Esophagus muscularis mucosa (tissue), 4 donors: Measurements from ENCODE around the gene LPXN. TPM values are rescaled to one million over a fixed set of nuclear protein-coding genes. Genes with fewer than 3 reads are reported as not detected.

Experiments
- DNase-seq: peaks from one replicate; pipeline ENCODE4 v3.0.0-alpha.2; 2017; ENCODE audit errors: extremely low spot score
- H3K27ac ChIP-seq, 4 donors: fragments of 200-600 bp; sonication (generic); replicated peaks in 1 of 4; 1 replicate in 3 of 4; 2 replicates in 1 of 4; pipeline ENCODE4 v1.5.1; 2016 to 2019; ENCODE audit warnings: mild to moderate bottlenecking in 1 of 4
- H3K27me3 ChIP-seq, 4 donors: fragments of 200-600 bp; sonication (generic); one replicate each; pipeline versions ENCODE4 v1.5.1 to v1.6.0; 2016 to 2019
- H3K36me3 ChIP-seq, 4 donors: fragments of 200-600 bp; sonication (generic); one replicate each; pipeline ENCODE4 v1.5.1; 2016 to 2019
- H3K4me1 ChIP-seq, 4 donors: fragments of 200-600 bp; sonication (generic); one replicate each; pipeline ENCODE4 v1.5.1; 2016 to 2019
- H3K4me3 ChIP-seq, 4 donors: fragments of 200-600 bp; sonication (generic); 1 replicate in 2 of 4; 2 replicates in 2 of 4; pipeline ENCODE4 v1.5.1; 2016 to 2019; ENCODE audit warnings: mild to moderate bottlenecking in 4 of 4, moderate library complexity in 1 of 4
- H3K9me3 ChIP-seq, 4 donors: fragments of 200-600 bp; sonication (generic); 1 replicate in 3 of 4; 2 replicates in 1 of 4; pipeline ENCODE4 v1.5.1; 2016 to 2019
- EP300 ChIP-seq: sonication (generic); formaldehyde crosslinking; IDR thresholded peaks from one replicate; pipeline ENCODE4 v1.6.1; 2017; ENCODE audit warnings: antibody characterized with exemption
- POLR2A ChIP-seq: fragments of 450-650 bp; IDR thresholded peaks from one replicate; pipeline ENCODE4 v1.6.1; 2017; ENCODE audit warnings: antibody characterized with exemption, moderate library complexity, mild to moderate bottlenecking, low read depth
- POLR2AphosphoS5 ChIP-seq, 2 donors: sonication (generic); formaldehyde crosslinking; IDR thresholded peaks; one replicate each; pipeline ENCODE4 v1.6.1; 2017; ENCODE audit warnings: antibody characterized with exemption in 2 of 2
- WGBS: methylation state at CpG from one replicate; pipeline ENCODE4 v1.1.5; 2018; 5-methylcytosine and 5-hydroxymethylcytosine counted together
- intact Hi-C: fragments of 100-400 bp; cut with DNase I; formaldehyde crosslinking; loops from one replicate; pipeline ENCODE4 v1.15.1; 2023
- total RNA-seq, 4 donors: library from RNA; depleted of rRNA; stranded (reverse); fragments of >200 nt; gene quantifications; one replicate each; pipeline versions ENCODE4 v1.1.0 to v1.2.1, GENCODE V29; 2016
- TF ChIP-seq, protein P1 (sequence below), 3 experiments: fragments of 200-600 bp in 2 of 3; fragments of 450-650 bp in 1 of 3; sonication (generic) in 2 of 3; IDR thresholded peaks; one replicate each; pipeline ENCODE4 v1.5.1; 2017 to 2019; ENCODE audit warnings: antibody characterized with exemption in 3 of 3, mild to moderate bottlenecking in 2 of 3, moderate library complexity in 1 of 3

Gene LPXN
- total RNA-seq, 4 donors from 2014 or later: 4.1 to 9.6 (median 7.2) TPM

DNA sequence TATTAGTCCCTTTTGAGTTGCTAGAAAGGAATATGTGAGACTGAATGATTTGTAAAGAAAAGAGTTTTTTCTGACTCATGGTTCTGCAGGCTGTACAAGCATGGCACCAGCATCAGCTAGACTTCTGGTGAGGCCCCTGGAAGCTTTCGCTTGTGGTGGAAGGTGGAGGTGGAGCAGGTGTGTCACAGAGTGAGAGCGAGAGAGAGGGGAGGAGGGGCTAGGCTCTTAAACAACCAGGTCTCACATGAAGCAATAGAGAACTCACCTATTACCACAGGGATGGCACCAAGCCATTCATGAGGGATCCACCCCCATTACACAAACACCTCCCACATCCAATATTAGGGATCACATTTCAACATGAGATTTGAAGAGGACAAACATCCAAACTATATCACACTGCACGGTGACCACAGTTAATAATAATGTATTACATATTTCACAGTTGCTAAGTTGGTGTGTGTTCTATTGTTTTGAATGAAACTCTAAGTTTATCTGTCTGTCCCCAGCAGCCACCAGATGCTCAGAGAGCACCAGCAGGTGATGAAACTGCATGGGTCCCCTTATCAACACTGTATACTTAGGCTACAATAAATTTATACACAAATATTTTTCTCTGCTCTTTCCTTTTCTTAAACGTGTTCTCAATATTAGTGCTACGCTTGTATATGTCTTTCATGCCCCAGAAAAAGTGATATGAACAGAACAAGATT, 17.3 kb upstream of the LPXN start:
- Histone ChIP-seq H3K4me1 (peaks cover 22 to 39% (median 29%) of the 10 kb centered on the region in 4 donors), H3K9me3 (no peaks in the 10 kb centered on the region), H3K36me3 (peaks cover 0 to 14% (median 0%) of the 10 kb centered on the region in 4 donors), H3K27ac (no peak overlapping the region), H3K27me3 (no peaks in the 10 kb centered on the region), H3K4me3 (no peak overlapping the region)
- 96% methylated on average over 5 of the region's 5 CpGs for WGBS
- DNase-seq: no peak
- intact Hi-C loops: no loop called here
- TF ChIP-seq POLR2AphosphoS5 (IDR thresholded peaks at IDR 0.05): no peak
- no peak for TF ChIP-seq POLR2A
- TF ChIP-seq, protein P1, sequence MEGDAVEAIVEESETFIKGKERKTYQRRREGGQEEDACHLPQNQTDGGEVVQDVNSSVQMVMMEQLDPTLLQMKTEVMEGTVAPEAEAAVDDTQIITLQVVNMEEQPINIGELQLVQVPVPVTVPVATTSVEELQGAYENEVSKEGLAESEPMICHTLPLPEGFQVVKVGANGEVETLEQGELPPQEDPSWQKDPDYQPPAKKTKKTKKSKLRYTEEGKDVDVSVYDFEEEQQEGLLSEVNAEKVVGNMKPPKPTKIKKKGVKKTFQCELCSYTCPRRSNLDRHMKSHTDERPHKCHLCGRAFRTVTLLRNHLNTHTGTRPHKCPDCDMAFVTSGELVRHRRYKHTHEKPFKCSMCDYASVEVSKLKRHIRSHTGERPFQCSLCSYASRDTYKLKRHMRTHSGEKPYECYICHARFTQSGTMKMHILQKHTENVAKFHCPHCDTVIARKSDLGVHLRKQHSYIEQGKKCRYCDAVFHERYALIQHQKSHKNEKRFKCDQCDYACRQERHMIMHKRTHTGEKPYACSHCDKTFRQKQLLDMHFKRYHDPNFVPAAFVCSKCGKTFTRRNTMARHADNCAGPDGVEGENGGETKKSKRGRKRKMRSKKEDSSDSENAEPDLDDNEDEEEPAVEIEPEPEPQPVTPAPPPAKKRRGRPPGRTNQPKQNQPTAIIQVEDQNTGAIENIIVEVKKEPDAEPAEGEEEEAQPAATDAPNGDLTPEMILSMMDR (IDR thresholded peaks at IDR 0.05): no peak
- no peak for TF ChIP-seq EP300

DNA sequence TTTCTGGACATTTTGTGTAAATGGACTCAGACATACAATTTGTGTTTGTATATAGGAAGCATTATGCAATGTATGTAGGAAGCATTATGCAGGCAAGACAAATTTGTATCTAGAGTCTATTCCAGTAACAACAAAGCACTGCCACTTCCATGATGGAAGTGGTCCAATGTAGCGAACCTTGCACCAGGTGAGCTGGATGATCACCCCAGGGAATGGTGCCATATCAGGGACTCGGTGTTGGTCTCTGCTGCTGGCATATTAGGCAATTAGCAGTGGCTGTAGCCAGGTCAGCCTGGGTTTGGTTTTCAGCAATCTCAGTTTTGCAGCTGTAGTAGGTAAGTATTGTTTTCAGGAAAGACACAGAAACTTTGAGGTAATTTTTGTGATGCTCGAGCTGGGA, 16.0 kb upstream of the LPXN start:
- intact Hi-C loops: no loop called here
- no peak for TF ChIP-seq POLR2AphosphoS5 (IDR thresholded peaks at IDR 0.05)
- TF ChIP-seq, protein P1 (IDR thresholded peaks at IDR 0.05): no peak
- no peak for TF ChIP-seq POLR2A
- no peak for TF ChIP-seq EP300
- WGBS: 99% methylated on average over 3 of the region's 3 CpGs
- Histone ChIP-seq H3K4me1 (peaks cover 19 to 40% (median 37%) of the 10 kb centered on the region in 4 donors), H3K36me3 (peaks cover 0 to 12% (median 0%) of the 10 kb centered on the region in 4 donors), H3K27me3 (no peaks in the 10 kb centered on the region), H3K9me3 (no peaks in the 10 kb centered on the region), H3K27ac (no peak overlapping the region), H3K4me3 (no peak overlapping the region)
- DNase-seq: no peak

- 90% methylated on average over 2 of the region's 2 CpGs for WGBS
- no peak for TF ChIP-seq POLR2AphosphoS5 (IDR thresholded peaks at IDR 0.05)
- TF ChIP-seq, protein P1 (IDR thresholded peaks at IDR 0.05): no peak
- no peak for TF ChIP-seq EP300
- TF ChIP-seq POLR2A: no peak
Observed at GRCh38 chr11:58586998-58587397, 11.3 kb upstream of the LPXN start.

DNA sequence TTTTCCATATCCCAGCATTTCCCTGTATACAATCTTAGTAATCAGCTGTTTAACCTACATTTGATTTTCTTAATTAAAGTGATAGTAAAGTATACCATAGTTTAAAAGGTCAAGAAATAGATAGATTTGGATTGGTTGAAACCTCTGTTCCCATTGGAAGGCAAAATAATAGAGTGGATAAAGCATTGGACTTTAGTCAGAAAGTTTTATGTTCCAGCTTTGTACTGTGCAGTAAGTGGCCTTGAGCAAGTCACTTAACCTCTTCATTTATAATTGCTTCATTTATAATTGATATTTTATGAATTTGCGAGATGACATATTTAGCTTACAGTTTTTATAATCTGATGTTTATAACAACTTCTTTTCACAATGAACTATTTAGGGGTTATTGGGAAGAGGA, 6.8 kb upstream of the LPXN start:
- no peak for TF ChIP-seq POLR2A
- no peak for TF ChIP-seq POLR2AphosphoS5 (IDR thresholded peaks at IDR 0.05)
- TF ChIP-seq, protein P1 (IDR thresholded peaks at IDR 0.05): no peak
- TF ChIP-seq EP300: no peak
- H3K36me3 ChIP-seq: peaks cover 0 to 7% (median 3%) of the 10 kb centered on the region in 4 donors
- H3K9me3 ChIP-seq: no peaks in the 10 kb centered on the region
- peak overlapping the region in 1 of 4 donors; percentile 99 for H3K27ac ChIP-seq
- DNase-seq: no peak
- intact Hi-C loops: loop anchor here (5.0 to 10.0 kb wide), 2 partner anchors 40 to 918 kb away; partner anchors contain the start of genes CNTF and ZDHHC5
- peaks cover 38 to 73% (median 72%) of the 10 kb centered on the region in 4 donors for H3K4me1 ChIP-seq
- H3K27me3 ChIP-seq: no peaks in the 10 kb centered on the region
- no peak overlapping the region for H3K4me3 ChIP-seq
- WGBS: 88% methylated on average over 1 of the region's 1 CpG

More at GRCh38 chr11:58586998-58587397, 11.3 kb upstream of the LPXN start:
- Histone ChIP-seq H3K27ac (no peak overlapping the region), H3K9me3 (no peaks in the 10 kb centered on the region), H3K27me3 (no peaks in the 10 kb centered on the region), H3K36me3 (peaks cover 0 to 7% (median 3%) of the 10 kb centered on the region in 4 donors), H3K4me3 (no peak overlapping the region), H3K4me1 (peaks cover 20 to 62% (median 60%) of the 10 kb centered on the region in 4 donors)
- no peak for DNase-seq
- intact Hi-C loops: loop anchor here (10.0 kb wide), 1 partner anchor 922 kb away; the partner anchor contains the start of gene ZDHHC5
